GM21737 (cell line): ENCODE data around the gene WFIKKN1.

Experiments
- ATAC-seq: cut with Tn5 transposase; IDR thresholded peaks from one replicate; pipeline ENCODE4 v1.9.1; 2021; ENCODE audit warnings: mild to moderate bottlenecking, moderate library complexity; ENCODE audit not compliant: unreplicated experiment

The WFIKKN1 gene

GRCh38 chr16:635573-636205 lies 4.9 kb downstream of the WFIKKN1 start:
- ATAC-seq = peak; percentile 1

GRCh38 chr16:636206-637080 lies 5.7 kb downstream of the WFIKKN1 start, which contains the start of gene METTL26:
Gene METTL26 (minus strand): TSS chr16:636305. CDS start chr16:636290, 15 bp downstream.
- ATAC-seq = peak; percentile 63

GRCh38 chr16:637081-638018 lies 6.6 kb downstream of the WFIKKN1 start:
- no peak for ATAC-seq

- no peak for ATAC-seq
These were observed 7.3 kb downstream of the WFIKKN1 start for GRCh38 chr16:638034-638543.

DNA sequence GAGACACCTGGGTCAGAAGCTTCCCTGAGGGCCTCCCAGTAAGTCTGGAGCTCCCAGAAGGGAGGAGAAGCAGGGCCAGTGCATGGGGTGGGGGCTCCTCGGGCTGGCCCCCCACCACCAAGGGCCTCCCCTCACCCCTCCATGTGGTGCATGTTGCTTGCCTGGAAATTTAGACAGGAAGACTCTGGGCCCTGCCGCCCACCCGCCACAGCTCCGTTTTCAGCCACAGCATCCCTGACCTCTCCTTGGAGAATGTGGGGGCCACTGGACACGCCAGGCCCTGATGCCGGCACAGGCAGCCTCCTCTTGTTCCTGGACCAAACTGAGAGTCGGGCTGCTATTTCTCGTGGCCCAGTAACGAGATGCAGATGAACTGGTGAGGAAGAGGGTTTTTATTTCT lies 8.1 kb downstream of the WFIKKN1 start:
- no peak for ATAC-seq

DNA sequence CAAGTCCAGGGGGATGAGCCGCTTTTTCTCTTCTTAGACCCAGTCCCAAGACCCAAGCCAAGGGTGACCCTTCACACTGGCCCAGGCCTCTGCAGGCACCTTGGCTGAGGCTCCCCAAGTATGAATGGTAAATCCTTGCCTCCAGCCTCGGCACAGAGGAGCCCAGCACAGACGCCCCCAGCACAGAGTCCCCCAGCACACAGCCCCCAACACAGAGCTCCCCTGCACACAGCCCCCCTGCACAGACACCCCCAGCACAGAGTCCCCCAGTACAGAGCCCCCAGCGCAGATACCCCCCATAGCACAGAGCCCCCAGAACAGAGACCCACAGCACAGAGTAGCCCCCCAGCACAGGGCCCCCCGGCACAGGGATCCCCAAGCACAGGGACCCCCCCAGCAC lies 9.8 kb downstream of the WFIKKN1 start:
- ATAC-seq = no peak

DNA sequence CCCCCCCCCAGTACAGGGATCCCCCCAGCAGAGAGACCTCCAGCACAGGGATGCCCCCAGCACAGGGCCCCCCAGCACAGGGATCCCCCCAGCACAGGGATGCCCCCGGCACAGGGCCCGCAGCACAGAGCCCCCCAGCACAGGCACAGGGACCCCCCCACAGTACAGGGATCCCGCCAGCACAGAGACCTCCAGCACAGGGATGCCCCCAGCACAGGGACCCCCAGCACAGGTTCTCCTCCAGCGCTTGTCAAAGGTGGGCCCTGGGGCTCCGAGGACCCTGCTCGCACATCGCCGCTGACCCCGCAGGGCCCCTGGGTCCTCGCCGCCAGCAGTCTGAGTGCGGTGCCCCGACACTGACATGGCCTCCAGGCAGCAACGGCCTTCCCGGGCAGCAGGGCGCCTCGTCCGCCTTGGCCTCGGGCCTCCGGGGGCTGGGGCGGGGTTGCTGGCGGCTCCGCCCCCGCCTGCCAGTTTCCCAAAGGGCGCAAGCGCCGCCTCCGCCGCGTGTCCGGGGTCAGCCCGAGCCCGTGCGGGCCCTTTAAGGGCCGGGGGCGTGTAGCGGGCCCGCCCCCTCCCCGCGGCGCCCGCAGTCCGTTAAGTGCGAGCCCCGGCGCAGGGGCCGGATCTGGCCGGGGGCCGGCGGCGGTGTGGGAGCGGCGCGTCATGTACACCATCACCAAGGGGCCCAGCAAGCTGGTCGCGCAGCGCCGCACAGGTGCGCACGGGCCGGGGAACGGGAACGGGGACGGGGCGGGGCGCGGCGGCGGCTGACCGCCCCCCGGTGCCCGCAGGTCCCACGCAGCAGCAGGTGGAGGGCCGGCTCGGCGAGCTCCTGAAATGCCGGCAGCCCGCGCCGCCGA lies 10.8 kb downstream of the WFIKKN1 start, which contains the start of gene MCRIP2:
MCRIP2 (plus strand) TSS at position 503 of the 863 bp plus-strand sequence; CDS start at position 667, 164 bp downstream.
- ATAC-seq = peak; percentile 49

GRCh38 chr16:642189-643049 lies 11.6 kb downstream of the WFIKKN1 start:
- ATAC-seq = peak; percentile 37

GRCh38 chr16:643050-643368 lies 12.2 kb downstream of the WFIKKN1 start:
- no peak for ATAC-seq

DNA sequence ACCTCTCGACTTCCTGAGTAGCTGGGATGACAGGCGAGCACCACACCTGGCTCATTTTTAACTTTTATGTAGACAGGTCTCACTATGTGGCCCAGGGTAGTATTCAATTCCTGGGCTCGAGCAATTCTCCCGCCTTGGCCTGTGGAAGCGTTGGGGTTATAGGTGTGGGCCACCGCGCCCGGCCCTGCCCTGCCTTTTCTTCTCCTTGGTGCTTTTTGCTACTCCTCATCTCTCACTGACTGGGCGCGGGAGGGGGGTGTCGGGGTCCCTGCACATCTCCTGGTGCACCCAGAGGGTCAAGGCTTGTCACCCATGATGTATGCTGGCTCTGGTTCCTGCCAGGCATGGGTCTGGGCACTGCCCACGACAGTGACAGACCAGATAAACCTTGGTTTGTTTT lies 13.8 kb downstream of the WFIKKN1 start:
- no peak for ATAC-seq

- no peak for ATAC-seq
These were observed 15.3 kb downstream of the WFIKKN1 start for GRCh38 chr16:645852-646678.

- ATAC-seq = no peak
These were observed 15.9 kb downstream of the WFIKKN1 start for GRCh38 chr16:646679-647172.

GRCh38 chr16:647173-647902 lies 16.6 kb downstream of the WFIKKN1 start:
- ATAC-seq = no peak

- ATAC-seq = no peak
These were observed 17.4 kb downstream of the WFIKKN1 start for GRCh38 chr16:648071-648780.

DNA sequence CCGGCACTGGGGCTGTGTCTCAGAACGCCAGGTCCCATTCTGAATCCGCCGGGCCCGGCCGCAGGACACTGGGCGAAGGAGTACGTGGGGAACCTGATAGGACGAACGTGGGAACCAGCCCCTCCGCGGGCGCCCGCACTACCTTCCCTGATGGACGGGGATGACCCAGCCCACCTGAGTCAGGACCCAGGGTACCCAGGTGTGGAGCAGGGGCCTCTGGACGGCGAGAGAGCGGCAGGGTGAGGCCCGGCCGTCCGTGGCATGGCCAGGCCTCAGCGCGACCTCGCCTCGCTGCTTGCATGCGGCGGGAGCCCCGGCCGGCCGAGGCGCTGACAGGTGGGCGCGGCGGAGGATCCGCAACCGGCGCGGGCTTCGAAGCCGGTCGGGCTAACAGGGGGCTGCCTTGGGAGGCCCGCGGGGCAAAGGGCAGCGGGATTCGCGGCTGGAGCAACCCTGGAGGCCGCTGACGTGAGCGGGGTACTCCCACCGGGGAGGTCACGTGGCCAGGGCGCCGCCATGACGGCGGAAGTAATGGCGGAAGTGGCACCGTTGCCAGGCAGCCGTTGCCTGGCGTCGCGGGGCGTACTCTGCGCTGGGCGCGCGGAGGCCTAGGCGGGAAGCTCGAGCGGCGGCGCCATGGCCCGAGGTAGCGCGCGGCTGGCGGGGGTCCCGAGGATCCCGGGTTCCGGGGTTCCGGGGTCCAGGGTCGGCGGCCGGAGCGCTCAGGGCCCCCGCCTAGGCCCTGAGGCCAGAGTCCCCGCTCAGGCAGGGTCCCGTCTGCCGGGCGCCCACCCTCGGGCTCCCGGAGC lies 18.2 kb downstream of the WFIKKN1 start, which contains the start of gene WDR90:
WDR90 (plus strand) TSS at position 585 of the 809 bp plus-strand sequence; CDS start at position 637, 52 bp downstream.
- ATAC-seq = peak; percentile 68

DNA sequence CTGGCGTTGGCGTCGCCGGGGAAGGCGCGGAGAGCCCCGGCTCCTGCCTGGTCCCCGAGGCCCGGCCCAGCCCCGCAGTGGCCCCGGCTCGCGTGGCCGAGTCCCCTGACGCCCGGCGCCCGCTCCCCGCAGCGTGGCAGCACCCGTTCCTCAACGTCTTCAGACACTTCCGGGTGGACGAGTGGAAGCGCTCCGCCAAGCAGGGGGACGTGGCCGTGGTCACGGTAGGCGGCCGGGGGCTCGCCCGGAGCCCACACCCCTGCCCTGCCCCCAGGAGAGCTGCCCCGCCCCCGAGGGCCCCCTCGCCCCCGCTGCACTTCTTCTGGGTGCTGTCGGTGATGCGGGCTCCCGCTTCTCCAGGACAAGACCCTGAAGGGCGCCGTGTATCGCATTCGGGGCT lies 18.8 kb downstream of the WFIKKN1 start:
- ATAC-seq = no peak
